22Rv1 (cell line): Measurements from ENCODE around the gene SLC35F1.

Experiments used
- H3K27ac ChIP-seq: fragments of 450-650 bp; 2 replicates; pipeline ENCODE4 v1.5.1; 2017
- CTCF ChIP-seq: fragments of 450-650 bp; IDR thresholded peaks from 2 replicates; pipeline ENCODE4 v1.5.1; 2017; ENCODE audit warnings: mild to moderate bottlenecking
- ZFX ChIP-seq: fragments of 450-650 bp; IDR thresholded peaks from 2 replicates; pipeline ENCODE4 v1.6.1; 2017; ENCODE audit warnings: antibody characterized with exemption, borderline replicate concordance

SLC35F1 gene

GRCh38 chr6:118252474-118252873, 345.4 kb downstream of the SLC35F1 start:
- H3K27ac ChIP-seq, result no peak overlapping the region
- TF ChIP-seq CTCF (peak; percentile 27), ZFX (no peak)

- no peak overlapping the region for H3K27ac ChIP-seq
- TF ChIP-seq CTCF (no peak), ZFX (no peak)
Measured at GRCh38 chr6:118253741-118254140, 346.7 kb downstream of the SLC35F1 start.

- TF ChIP-seq CTCF, result no peak
- TF ChIP-seq ZFX, result no peak
- H3K27ac ChIP-seq, result no peak overlapping the region
Measured at GRCh38 chr6:118260833-118261232, 353.8 kb downstream of the SLC35F1 start.

- H3K27ac ChIP-seq, result no peak overlapping the region
- TF ChIP-seq CTCF (no peak), ZFX (no peak)
Measured at GRCh38 chr6:118263921-118264486, 356.9 kb downstream of the SLC35F1 start.

- no peak for TF ChIP-seq ZFX
- no peak for TF ChIP-seq CTCF
- no peak overlapping the region for H3K27ac ChIP-seq
Measured at GRCh38 chr6:118269659-118270058, 362.6 kb downstream of the SLC35F1 start.

- no peak overlapping the region for H3K27ac ChIP-seq
- TF ChIP-seq CTCF (no peak), ZFX (no peak)
Measured at GRCh38 chr6:118277631-118278030, 370.6 kb downstream of the SLC35F1 start.

- H3K27ac ChIP-seq, result no peak overlapping the region
- TF ChIP-seq ZFX, result no peak
- TF ChIP-seq CTCF, result no peak
Measured at GRCh38 chr6:118280210-118280609, 373.1 kb downstream of the SLC35F1 start.
